B cell (primary cell): ENCODE results near the gene CCDC9.

Source experiments
- CTCF ChIP-seq: fragments of 200-600 bp; IDR thresholded peaks from one replicate; pipeline ENCODE4 v1.8.0; 2022; ENCODE audit warnings: antibody characterized with exemption, mild to moderate bottlenecking
- EZH2 ChIP-seq: IDR thresholded peaks from 2 replicates; pipeline ENCODE4 v1.6.1; 2012; ENCODE audit warnings: borderline replicate concordance, low read depth, mild to moderate bottlenecking, moderate library complexity, low read length; ENCODE audit not compliant: insufficient read depth, poor library complexity, severe bottlenecking

- TF ChIP-seq CTCF (no peak), EZH2 (no peak)
Measured at GRCh38 chr19:47313754-47314295, 57.5 kb downstream of the CCDC9 start.
